Breast epithelium (tissue), 4 donors: ENCODE results near the gene TIGIT. TPM values are rescaled to one million over a fixed set of nuclear protein-coding genes. Genes with fewer than 3 reads are reported as not detected.

Experiments
- DNase-seq, 2 donors: peaks; one replicate each; pipeline ENCODE4 v3.0.0-alpha.2; 2019; ENCODE audit warnings: low spot score in 2 of 2
- H3K27ac ChIP-seq, 2 donors: fragments of 200-600 bp; sonication (generic) in 1 of 2; one replicate each; pipeline ENCODE4 v1.5.1; 2016 to 2019; ENCODE audit warnings: mild to moderate bottlenecking in 1 of 2
- H3K27me3 ChIP-seq, 2 donors: fragments of 200-600 bp; sonication (generic) in 1 of 2; one replicate each; pipeline versions ENCODE4 v1.5.1 to v1.6.0; 2017 to 2019; ENCODE audit warnings: control low read depth in 1 of 2, mild to moderate bottlenecking in 1 of 2
- H3K36me3 ChIP-seq: fragments of 200-600 bp; one replicate; pipeline ENCODE4 v1.5.1; 2019
- H3K4me1 ChIP-seq, 2 donors: fragments of 200-600 bp; sonication (generic); one replicate each; pipeline ENCODE4 v1.5.1; 2016 to 2019; ENCODE audit warnings: control low read depth in 1 of 2
- H3K4me3 ChIP-seq, 3 donors: fragments of 200-600 bp; sonication (generic); 1 replicate in 2 of 3; 2 replicates in 1 of 3; pipeline ENCODE4 v1.5.1; 2016 to 2019; ENCODE audit warnings: mild to moderate bottlenecking in 3 of 3, moderate library complexity in 2 of 3
- H3K9me3 ChIP-seq, 2 donors: fragments of 200-600 bp; sonication (generic) in 1 of 2; one replicate each; pipeline ENCODE4 v1.5.1; 2016 to 2019; ENCODE audit warnings: control low read depth in 1 of 2
- POLR2A ChIP-seq: fragments of 450-650 bp; IDR thresholded peaks from one replicate; pipeline ENCODE4 v1.6.1; 2016; ENCODE audit warnings: antibody characterized with exemption, mild to moderate bottlenecking, moderate library complexity
- POLR2AphosphoS5 ChIP-seq, 3 donors: sonication (generic); formaldehyde crosslinking; IDR thresholded peaks; one replicate each; pipeline ENCODE4 v1.6.1; 2017; ENCODE audit warnings: antibody characterized with exemption in 3 of 3
- intact Hi-C: fragments of 100-400 bp; cut with DNase I; formaldehyde crosslinking; loops from one replicate; pipeline ENCODE4 v1.15.1; 2023; ENCODE audit warnings: low total_unique reads
- total RNA-seq, 3 donors: library from RNA; depleted of rRNA; stranded (reverse); fragments of >200 nt; gene quantifications; one replicate each; pipeline ENCODE4 v1.1.0, GENCODE V29; 2016
- TF ChIP-seq, protein P1 (sequence below), 3 donors: fragments of 450-650 bp; IDR thresholded peaks; one replicate each; pipeline ENCODE4 v1.5.1; 2016 to 2017; ENCODE audit warnings: antibody characterized with exemption in 3 of 3, mild to moderate bottlenecking in 3 of 3, moderate library complexity in 3 of 3

The TIGIT gene
- total RNA-seq, 3 donors from 2014 or later, result 0.29 to 0.48 (median 0.33) TPM

DNA sequence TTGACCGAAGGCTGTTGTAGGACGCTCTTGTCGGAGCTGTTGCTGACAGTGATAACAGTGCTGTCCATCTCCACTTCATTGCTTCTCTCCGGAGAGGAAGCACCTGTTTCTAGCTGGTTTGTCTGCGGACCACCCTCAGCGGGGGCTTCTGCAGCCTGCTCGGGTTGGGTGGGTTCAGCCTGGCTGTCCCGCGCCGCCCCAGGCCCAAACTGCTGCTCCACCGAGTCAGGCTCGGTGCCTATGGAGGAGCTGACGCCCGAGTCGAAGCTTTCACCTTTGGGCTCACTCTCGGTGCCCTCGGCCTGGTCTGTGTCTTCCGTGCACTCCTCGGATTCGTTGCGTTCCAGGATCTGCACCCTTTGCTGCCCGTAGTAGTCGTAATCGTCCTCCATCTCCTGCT, 56.9 kb downstream of the TIGIT start:
- no peak overlapping the region for H3K27ac ChIP-seq
- TF ChIP-seq, protein P1, sequence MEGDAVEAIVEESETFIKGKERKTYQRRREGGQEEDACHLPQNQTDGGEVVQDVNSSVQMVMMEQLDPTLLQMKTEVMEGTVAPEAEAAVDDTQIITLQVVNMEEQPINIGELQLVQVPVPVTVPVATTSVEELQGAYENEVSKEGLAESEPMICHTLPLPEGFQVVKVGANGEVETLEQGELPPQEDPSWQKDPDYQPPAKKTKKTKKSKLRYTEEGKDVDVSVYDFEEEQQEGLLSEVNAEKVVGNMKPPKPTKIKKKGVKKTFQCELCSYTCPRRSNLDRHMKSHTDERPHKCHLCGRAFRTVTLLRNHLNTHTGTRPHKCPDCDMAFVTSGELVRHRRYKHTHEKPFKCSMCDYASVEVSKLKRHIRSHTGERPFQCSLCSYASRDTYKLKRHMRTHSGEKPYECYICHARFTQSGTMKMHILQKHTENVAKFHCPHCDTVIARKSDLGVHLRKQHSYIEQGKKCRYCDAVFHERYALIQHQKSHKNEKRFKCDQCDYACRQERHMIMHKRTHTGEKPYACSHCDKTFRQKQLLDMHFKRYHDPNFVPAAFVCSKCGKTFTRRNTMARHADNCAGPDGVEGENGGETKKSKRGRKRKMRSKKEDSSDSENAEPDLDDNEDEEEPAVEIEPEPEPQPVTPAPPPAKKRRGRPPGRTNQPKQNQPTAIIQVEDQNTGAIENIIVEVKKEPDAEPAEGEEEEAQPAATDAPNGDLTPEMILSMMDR (IDR thresholded peaks at IDR 0.05), result no peak
- TF ChIP-seq POLR2AphosphoS5 (IDR thresholded peaks at IDR 0.05) (no peak), POLR2A (no peak)
- no peak overlapping the region for H3K4me3 ChIP-seq
- H3K27me3 ChIP-seq, result no peaks in the 10 kb centered on the region
- H3K36me3 ChIP-seq, result peaks cover 7% of the 10 kb centered on the region
- DNase-seq, result no peak
- no peaks in the 10 kb centered on the region for H3K4me1 ChIP-seq
- H3K9me3 ChIP-seq, result peaks cover 0 to 7% of the 10 kb centered on the region in 2 donors
- intact Hi-C loops, result no loop called here

DNA sequence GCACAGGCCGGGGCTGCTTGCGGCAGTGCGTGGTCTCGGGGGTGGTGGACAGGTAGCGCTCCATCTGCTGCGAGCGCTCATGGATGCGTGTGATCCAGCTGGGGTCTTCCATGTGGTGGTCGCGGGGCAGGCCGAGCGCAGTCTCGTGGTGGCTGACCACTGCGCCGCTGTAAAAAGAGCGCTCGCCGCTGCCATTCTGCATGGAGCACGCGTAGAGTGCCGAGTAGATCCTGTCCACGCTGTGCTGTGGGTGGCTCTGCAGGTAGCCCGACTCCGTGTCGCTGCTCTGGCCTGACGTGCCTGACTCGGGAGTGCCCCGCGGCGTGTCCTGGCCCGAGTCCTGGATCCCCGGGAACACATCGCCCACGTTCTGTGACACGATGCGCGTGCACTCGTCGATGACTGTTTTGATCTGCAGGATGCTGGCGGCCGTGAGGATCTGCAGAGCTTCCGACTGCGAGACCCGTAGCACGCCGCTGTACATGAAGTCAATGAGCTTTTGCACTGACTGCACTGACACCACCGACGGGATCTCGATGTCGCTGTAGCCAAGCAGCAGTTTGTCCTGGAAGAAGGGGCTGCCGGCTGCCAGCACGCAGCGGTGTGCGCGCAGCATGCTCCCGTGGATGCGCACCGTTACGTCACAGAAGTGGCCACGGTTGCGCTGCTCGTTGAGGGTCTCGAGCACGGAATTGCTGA, 57.4 kb downstream of the TIGIT start:
- H3K9me3 ChIP-seq, result peaks cover 0 to 7% of the 10 kb centered on the region in 2 donors
- no peak for DNase-seq
- no peaks in the 10 kb centered on the region for H3K27me3 ChIP-seq
- H3K27ac ChIP-seq, result no peak overlapping the region
- H3K36me3 ChIP-seq, result peaks cover 7% of the 10 kb centered on the region
- no peak for TF ChIP-seq POLR2A
- TF ChIP-seq, protein P1 (IDR thresholded peaks at IDR 0.05), result no peak
- H3K4me3 ChIP-seq, result no peak overlapping the region
- intact Hi-C loops, result no loop called here
- no peaks in the 10 kb centered on the region for H3K4me1 ChIP-seq

DNA sequence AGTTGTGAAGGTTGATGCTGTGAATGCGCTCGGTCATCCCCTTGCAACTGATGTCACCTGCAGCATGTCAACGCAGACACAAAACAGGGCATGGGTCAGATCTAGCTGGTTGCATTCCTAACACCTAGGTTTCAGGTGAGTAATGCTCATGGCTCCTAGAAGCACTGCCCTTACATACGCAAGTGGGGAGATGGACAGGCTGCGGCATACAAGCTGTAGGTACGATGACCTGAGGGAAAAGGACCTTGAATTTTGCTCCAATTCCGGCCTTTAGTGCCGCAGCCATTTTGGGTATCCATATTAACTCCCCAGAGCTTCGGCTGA, 58.0 kb downstream of the TIGIT start:
- no peak for TF ChIP-seq POLR2A
- TF ChIP-seq POLR2AphosphoS5 (IDR thresholded peaks at IDR 0.05), result no peak
- TF ChIP-seq, protein P1 (IDR thresholded peaks at IDR 0.05), result no peak
- Histone ChIP-seq H3K4me3 (no peak overlapping the region), H3K9me3 (peaks cover 0 to 7% of the 10 kb centered on the region in 2 donors), H3K4me1 (no peaks in the 10 kb centered on the region), H3K36me3 (peaks cover 7% of the 10 kb centered on the region), H3K27ac (no peak overlapping the region), H3K27me3 (no peaks in the 10 kb centered on the region)
- intact Hi-C loops, result no loop called here
- DNase-seq, result no peak

DNA sequence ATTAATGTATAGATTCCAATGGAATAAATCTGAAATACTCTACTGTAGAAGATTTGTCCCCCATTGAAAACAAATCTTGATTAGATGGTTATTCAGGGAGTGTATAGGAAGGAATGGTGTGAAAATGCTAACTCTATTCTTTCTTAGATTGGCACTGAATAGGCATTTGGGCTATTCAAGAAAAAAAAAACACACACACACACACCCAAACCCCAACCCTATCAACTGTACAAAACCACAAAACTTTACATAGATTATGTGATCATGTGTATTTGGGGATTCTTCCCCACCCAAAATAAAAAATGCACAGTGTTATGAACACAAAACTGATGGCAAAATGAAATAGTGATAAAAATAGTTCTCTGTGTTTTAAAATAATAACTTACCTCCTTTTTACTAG, 61.8 kb downstream of the TIGIT start:
- TF ChIP-seq POLR2AphosphoS5 (IDR thresholded peaks at IDR 0.05) (no peak), POLR2A (no peak)
- TF ChIP-seq, protein P1 (IDR thresholded peaks at IDR 0.05), result no peak
- intact Hi-C loops, result no loop called here
- H3K4me3 ChIP-seq, result no peak overlapping the region
- H3K27me3 ChIP-seq, result no peaks in the 10 kb centered on the region
- H3K36me3 ChIP-seq, result peaks cover 6% of the 10 kb centered on the region
- H3K9me3 ChIP-seq, result peaks cover 0 to 7% of the 10 kb centered on the region in 2 donors
- DNase-seq, result no peak
- H3K27ac ChIP-seq, result no peak overlapping the region
- no peaks in the 10 kb centered on the region for H3K4me1 ChIP-seq

DNA sequence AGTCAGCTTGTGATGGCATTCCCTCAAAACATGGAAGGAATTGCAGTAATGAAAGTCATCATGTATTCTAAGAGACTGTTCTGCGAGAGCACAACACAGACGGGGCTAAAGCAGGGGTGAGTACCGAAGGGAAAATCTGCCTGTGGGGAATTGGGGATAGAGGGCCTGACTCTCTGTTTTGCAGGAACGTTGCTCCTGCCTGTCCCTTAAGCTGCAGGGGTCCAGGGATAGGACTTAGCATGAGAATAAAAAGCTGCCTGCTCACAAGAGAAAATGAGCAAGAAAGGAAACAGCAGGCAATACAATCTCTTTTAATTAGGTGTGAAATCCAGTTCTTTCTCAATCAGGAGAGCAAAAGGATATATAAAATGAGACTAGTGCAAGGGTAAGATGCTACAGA, 62.2 kb downstream of the TIGIT start:
- TF ChIP-seq, protein P1 (IDR thresholded peaks at IDR 0.05), result no peak
- no peak for TF ChIP-seq POLR2AphosphoS5 (IDR thresholded peaks at IDR 0.05)
- TF ChIP-seq POLR2A, result no peak
- intact Hi-C loops, result no loop called here
- Histone ChIP-seq H3K27me3 (no peaks in the 10 kb centered on the region), H3K36me3 (peaks cover 1% of the 10 kb centered on the region), H3K4me3 (no peak overlapping the region), H3K4me1 (no peaks in the 10 kb centered on the region), H3K9me3 (peaks cover 0 to 5% of the 10 kb centered on the region in 2 donors), H3K27ac (no peak overlapping the region)
- no peak for DNase-seq
